Mesodermal cell (in vitro differentiated cells): ENCODE results near the gene PDZD2. TPM values are rescaled to one million over a fixed set of nuclear protein-coding genes. Genes with fewer than 3 reads are reported as not detected.
"Not testable (repeated sequence)": the region's sequence is repeated elsewhere in the genome, so short reads cannot be mapped to it uniquely, and the experiment has no call there.

Experiments
- H3K27ac ChIP-seq: 2 replicates; pipeline ENCODE4 v1.7.0; 2013; ENCODE audit warnings: mild to moderate bottlenecking, low read depth, low read length, moderate library complexity; ENCODE audit not compliant: severe bottlenecking
- H3K36me3 ChIP-seq: 2 replicates; pipeline ENCODE4 v1.7.1; 2013; ENCODE audit warnings: mild to moderate bottlenecking, low read length, moderate library complexity; ENCODE audit not compliant: control insufficient read depth, insufficient read depth
- H3K4me1 ChIP-seq: one replicate; pipeline ENCODE4 v1.7.1; 2013; ENCODE audit warnings: mild to moderate bottlenecking, low read length; ENCODE audit not compliant: insufficient read depth, control insufficient read depth, poor library complexity, severe bottlenecking
- H3K4me3 ChIP-seq: 2 replicates; pipeline ENCODE4 v1.7.0; 2013; ENCODE audit warnings: low read length, control low read depth, mild to moderate bottlenecking; ENCODE audit not compliant: insufficient read depth, poor library complexity, severe bottlenecking; ENCODE audit errors: extremely low read depth
- H3K9me3 ChIP-seq: 2 replicates; pipeline ENCODE4 v1.7.1; 2013; ENCODE audit warnings: mild to moderate bottlenecking, low read length, moderate library complexity; ENCODE audit not compliant: control insufficient read depth
- WGBS, 2 experiments: methylation state at CpG; one replicate each; pipeline ENCODE4 v1.1.5; 2013; ENCODE audit warnings: missing lambda C conversion rate in 2 of 2; ENCODE audit not compliant: insufficient coverage in 2 of 2; 5-methylcytosine and 5-hydroxymethylcytosine counted together
- polyA plus RNA-seq, 2 experiments: library from polyadenylated mRNA; stranded (reverse); fragments of 50-300 nt; gene quantifications; one replicate each; pipeline ENCODE4 v1.2.3, GENCODE V29; 2013

The PDZD2 gene
- 3.1 TPM for polyA plus RNA-seq (2013, experiment 1 of 2)
- 2.8 TPM for polyA plus RNA-seq (2013, experiment 2 of 2)

DNA sequence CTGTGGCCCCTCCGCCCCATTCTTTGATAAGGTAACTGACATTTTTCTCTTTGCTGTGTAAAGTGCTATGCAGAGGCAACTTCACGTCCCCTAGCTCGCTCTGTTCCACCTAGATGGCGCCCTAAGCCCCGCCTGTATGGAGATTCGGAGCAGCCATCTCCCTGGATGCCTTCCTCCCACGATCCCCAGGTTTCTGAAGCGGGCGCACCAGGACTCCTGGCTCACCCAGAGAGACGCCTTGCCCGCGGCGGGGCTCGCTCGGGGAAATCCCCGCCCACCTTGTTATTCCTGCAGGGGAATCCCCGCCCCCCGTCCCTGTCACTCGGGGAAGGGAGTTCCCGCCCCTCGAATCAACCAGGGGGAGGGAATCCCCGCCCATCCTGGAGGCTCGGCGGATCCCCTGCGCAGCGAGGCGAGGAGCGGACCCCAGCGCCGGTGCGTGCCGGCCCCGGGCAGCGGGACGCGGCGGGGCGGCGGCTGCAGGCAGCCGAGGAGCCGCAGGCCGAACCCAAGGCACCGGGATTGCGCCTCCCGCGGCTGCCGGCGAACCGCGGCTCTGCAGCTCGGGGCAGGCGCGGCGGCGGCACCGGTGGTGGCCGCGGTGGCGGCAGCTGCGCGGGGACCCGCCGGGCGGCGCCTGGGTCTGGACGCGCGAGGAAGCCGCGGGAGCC, at the start of gene PDZD2:
Gene PDZD2 (plus strand): TSS at position 384 of the 671 bp plus-strand sequence.
- no peaks in the 10 kb centered on the region for H3K36me3 ChIP-seq
- H3K9me3 ChIP-seq = no peaks in the 10 kb centered on the region
- H3K4me3 ChIP-seq = peak within 1 kb of the TSS; percentile 52
- H3K4me1 ChIP-seq = peaks cover 6% of the 10 kb centered on the region
- no peak within 1 kb of the TSS for H3K27ac ChIP-seq
- 0% methylated on average over 49 to 63 of the region's 70 CpGs for WGBS, 2 experiments

- no peak overlapping the region for H3K4me3 ChIP-seq
- H3K9me3 ChIP-seq = no peaks in the 10 kb centered on the region
- H3K36me3 ChIP-seq = no peaks in the 10 kb centered on the region
- H3K27ac ChIP-seq = no peak overlapping the region
- 83 to 100% methylated on average over 1 to 2 of the region's 3 CpGs for WGBS, 2 experiments
- H3K4me1 ChIP-seq = no peaks in the 10 kb centered on the region
Observed at GRCh38 chr5:31593665-31594064, 45.3 kb upstream of the PDZD2 start.

GRCh38 chr5:31596354-31596753, 42.6 kb upstream of the PDZD2 start:
- Histone ChIP-seq H3K27ac (no peak overlapping the region), H3K4me3 (no peak overlapping the region), H3K4me1 (no peaks in the 10 kb centered on the region), H3K36me3 (no peaks in the 10 kb centered on the region), H3K9me3 (no peaks in the 10 kb centered on the region)
- WGBS, 2 experiments = no CpG with 5 or more reads among the region's 1 CpG

DNA sequence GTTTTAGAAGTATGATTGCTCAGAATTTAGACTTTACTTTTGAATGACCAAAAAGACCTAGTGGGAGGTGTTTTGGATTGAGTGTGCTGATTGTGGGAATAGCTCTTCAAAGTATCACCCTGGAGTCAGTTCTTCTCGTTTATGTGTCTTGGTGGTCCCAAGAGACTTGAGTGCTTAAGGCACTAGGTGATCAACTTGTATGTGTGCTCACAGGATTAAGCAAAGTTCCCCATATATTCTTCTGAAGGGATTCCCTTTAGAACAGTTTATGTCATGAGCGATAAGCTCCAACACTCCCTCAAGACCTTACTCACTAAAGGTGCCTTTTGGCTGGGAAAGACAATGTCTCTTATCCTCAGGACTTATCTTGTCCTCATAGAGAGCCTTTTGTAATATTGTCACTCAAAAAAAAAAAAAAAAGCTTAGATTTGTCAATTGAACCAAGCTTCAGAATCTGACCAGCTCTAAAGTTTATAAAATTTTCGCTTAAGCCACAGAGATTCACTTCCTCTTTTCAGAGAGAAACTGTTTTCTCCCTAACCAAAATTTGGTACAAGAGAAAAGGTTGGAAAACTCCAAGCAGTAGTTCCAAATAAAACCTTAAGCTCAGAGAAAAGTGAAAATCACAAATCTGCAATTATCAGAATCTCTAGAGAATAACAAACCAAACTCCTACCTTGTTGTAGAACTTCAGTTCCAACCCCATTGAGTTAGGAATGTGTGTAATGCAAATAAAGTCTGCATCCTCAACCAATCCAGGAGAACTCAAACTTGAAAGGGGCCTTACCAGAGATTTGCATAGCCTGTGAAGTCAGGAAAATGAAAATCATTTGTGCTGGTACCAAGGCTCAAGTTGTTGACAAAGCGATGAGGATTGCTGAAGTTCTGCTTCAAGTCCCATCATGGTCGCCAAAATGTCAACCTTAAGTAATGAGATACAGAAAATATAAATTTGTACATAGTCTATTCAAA, 40.0 kb upstream of the PDZD2 start:
- Histone ChIP-seq H3K9me3 (no peaks in the 10 kb centered on the region), H3K36me3 (no peaks in the 10 kb centered on the region), H3K4me1 (no peaks in the 10 kb centered on the region), H3K4me3 (no peak overlapping the region), H3K27ac (no peak overlapping the region)
- WGBS, 2 experiments = 92 to 93% methylated on average over 2 to 3 of the region's 5 CpGs

DNA sequence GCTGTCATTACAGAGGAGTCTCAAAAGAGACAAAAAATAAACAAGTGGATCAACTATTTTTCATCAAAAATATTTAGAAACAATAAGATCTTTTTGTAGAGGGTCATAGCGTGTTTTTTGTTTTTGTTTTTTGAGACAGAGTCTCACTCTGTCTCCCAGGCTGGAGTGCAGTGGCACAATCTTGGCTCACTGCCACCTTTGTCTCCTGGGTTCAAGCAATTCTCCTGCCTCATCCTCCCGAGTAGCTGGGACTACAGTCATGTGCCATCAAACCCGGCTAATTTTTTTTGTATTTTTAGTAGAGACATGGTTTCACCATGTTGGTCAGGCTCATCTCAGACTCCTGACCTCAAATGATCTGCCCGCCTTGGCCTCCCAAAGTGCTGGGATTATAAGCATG, 36.6 kb upstream of the PDZD2 start:
- not testable (repeated sequence) for H3K9me3 ChIP-seq, H3K4me3 ChIP-seq, H3K36me3 ChIP-seq, H3K27ac ChIP-seq, H3K4me1 ChIP-seq
- 96 to 100% methylated on average over 1 to 3 of the region's 4 CpGs for WGBS, 2 experiments

DNA sequence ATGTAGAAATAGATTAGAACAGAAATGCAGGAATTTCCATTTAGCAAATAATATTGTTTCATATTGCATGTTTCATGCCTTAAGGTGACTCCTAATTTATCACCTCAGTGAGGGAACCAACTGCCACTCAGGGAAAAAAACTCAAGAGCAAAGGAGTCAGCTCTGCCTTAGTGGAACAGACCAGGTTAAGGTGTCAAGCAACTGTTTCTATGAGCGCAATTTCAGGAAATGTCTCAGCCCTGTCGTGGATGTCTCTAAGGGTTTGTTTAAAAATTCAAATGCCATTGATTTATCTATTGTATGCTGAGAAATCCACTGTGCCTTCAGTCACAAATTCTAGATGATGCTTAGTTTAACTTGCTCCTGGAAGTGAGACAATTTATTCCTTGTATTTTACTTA, 34.7 kb upstream of the PDZD2 start:
- Histone ChIP-seq H3K36me3 (no peaks in the 10 kb centered on the region), H3K4me3 (no peak overlapping the region), H3K4me1 (no peaks in the 10 kb centered on the region), H3K27ac (no peak overlapping the region), H3K9me3 (no peaks in the 10 kb centered on the region)
- WGBS, 2 experiments = 83 to 86% methylated on average over 2 of the region's 2 CpGs

DNA sequence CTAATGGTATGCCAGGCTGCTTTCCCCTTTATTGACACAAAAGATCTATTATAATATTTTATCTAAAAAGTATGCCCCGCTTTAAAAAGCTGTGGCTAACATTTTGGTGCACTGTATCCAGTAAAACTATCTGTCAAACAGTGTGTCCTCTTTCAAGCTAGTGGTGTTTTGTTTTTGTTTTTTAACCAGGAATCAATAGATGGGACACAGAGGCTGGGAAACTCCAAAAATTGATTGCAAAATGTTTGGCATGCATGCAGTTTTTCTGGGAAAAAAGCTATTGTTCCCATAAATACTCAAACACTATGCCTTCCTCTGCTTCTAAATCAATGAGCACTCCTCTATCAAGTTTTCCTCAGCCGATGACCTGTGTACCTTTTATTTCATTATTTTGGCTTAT, 34.3 kb upstream of the PDZD2 start:
- H3K4me3 ChIP-seq = no peak overlapping the region
- no CpG with 5 or more reads among the region's 2 CpGs for WGBS, 2 experiments
- no peaks in the 10 kb centered on the region for H3K9me3 ChIP-seq
- H3K36me3 ChIP-seq = no peaks in the 10 kb centered on the region
- no peak overlapping the region for H3K27ac ChIP-seq
- no peaks in the 10 kb centered on the region for H3K4me1 ChIP-seq

DNA sequence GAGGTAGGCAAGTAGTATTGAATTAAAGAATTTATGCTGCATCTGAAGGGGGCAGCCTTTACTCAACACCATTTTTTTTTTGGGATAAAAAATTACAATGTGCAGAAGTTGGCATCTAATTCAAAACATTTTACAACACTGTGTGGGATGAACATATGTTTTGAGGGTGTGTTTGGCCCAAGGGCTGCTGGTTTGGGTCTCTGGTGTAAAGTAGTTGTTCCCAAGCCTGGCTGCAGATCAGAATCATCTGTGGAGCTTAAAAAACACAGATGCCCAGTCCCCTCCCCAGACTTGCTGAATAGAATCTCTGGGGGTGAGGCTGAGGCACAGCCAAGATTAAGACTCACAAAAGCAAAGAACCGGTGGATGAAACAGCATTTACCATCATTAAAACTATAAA, 33.0 kb upstream of the PDZD2 start:
- no CpG with 5 or more reads among the region's 1 CpG for WGBS, 2 experiments
- H3K27ac ChIP-seq = no peak overlapping the region
- H3K9me3 ChIP-seq = no peaks in the 10 kb centered on the region
- H3K4me1 ChIP-seq = no peaks in the 10 kb centered on the region
- H3K36me3 ChIP-seq = no peaks in the 10 kb centered on the region
- H3K4me3 ChIP-seq = no peak overlapping the region

DNA sequence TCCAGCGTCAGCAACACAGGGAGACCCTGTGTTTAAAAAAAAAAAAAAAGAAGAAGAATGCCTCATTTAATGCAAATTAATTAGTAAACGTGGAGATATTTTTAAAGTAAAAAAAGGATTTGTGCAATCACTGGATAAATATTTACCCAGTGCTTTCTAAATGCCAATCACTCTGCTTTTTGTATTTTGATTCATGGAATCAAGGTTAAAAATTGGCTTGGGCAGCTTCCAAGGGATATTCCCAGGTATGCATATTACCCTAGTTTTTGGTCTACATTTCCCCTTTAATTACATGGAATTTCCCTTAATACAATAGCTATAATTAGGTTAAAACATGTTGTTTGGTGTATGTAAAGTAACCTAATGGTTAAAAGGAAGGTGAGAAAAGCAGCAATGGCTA, 31.4 kb upstream of the PDZD2 start:
- H3K4me3 ChIP-seq = no peak overlapping the region
- H3K4me1 ChIP-seq = no peaks in the 10 kb centered on the region
- no peaks in the 10 kb centered on the region for H3K9me3 ChIP-seq
- H3K27ac ChIP-seq = no peak overlapping the region
- no peaks in the 10 kb centered on the region for H3K36me3 ChIP-seq
- WGBS, 2 experiments = 75% methylated on average over 1 of the region's 2 CpGs; no CpG with 5 or more reads in 1 of the 2 experiments

GRCh38 chr5:31611002-31611401, 27.9 kb upstream of the PDZD2 start:
- no peaks in the 10 kb centered on the region for H3K9me3 ChIP-seq
- no CpG with 5 or more reads among the region's 2 CpGs for WGBS, 2 experiments
- peaks cover 10% of the 10 kb centered on the region for H3K4me1 ChIP-seq
- H3K27ac ChIP-seq = no peak overlapping the region
- H3K36me3 ChIP-seq = no peaks in the 10 kb centered on the region
- H3K4me3 ChIP-seq = no peak overlapping the region

DNA sequence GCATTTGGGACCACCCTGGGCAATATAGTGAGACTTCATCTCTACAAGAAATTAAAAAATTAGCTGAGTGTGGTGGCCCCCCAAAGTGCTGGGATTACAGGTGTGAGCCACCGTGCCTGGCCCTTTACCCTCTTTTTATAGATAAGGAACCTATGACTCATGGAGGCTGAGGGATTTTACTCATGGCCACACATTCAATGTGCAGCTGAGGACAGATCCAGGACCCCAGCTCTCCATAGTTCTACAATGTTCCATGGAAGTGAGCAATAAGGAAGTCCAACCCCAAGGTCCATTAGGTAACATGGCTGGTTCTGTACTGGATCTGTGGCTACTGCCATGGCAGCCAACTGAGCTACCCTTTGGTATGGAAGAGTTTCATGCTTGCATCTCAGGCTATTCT, 25.3 kb upstream of the PDZD2 start:
- Histone ChIP-seq H3K36me3 (no peaks in the 10 kb centered on the region), H3K4me3 (no peak overlapping the region), H3K4me1 (peaks cover 10% of the 10 kb centered on the region), H3K27ac (no peak overlapping the region), H3K9me3 (no peaks in the 10 kb centered on the region)
- 75 to 100% methylated on average over 1 of the region's 1 CpG for whole genome bisulfite sequencing, 2 experiments
